NOMO-1 (cell line): ENCODE results near the gene CYB561.

Experiments used
- DNase-seq, 2 experiments: peaks; one replicate each; lab custom pipeline; 2025; ENCODE audit not compliant: unreplicated experiment in 2 of 2; lab: John Stamatoyannopoulos, UW

The CYB561 gene

GRCh38 chr17:63436523-63437110, 9.5 kb downstream of the CYB561 start:
- DNase-seq: no peak

DNA sequence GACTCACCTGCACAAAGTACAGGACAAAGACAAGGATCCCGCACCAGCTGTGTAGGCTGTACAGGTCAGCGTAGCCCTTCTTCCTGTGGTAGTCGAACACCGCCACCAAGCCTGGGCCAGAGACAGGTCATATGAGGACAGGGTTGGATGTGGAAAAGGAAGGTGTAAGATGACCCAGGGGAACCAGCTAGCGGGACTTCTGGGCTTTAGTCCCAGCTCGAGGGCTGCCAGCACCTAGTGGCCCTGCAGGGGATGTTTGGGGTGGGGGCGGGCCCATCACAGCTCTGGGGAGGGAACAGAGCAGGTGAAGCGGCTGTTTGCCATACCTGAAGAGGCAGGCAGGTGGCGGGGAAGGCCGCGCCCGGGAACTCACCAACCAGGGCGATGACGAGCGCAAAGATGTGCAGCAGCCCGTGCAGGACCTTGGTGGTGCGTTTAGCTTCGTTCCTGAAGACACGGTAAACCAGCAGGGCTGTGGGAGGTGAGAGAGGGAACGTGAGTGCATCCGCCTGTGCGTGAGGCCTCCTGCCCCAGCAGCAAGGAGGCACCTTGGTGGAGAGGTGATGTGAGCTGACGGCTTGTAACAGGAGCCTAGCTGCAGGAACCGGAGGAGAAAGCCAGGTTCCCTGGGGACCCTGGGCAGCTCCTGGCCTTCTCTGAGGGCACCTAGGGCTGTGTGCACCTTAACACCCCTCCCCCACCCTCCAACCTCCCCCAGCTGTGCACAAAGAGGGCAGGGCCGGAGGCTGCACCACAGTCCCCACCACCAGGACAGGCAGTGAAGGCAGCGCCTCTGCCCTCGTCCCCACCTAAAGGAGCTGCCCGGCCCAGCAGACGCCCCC, 10.2 kb downstream of the CYB561 start:
- no peak for DNase-seq

GRCh38 chr17:63434951-63435571, 11.0 kb downstream of the CYB561 start:
- DNase-seq: no peak

DNA sequence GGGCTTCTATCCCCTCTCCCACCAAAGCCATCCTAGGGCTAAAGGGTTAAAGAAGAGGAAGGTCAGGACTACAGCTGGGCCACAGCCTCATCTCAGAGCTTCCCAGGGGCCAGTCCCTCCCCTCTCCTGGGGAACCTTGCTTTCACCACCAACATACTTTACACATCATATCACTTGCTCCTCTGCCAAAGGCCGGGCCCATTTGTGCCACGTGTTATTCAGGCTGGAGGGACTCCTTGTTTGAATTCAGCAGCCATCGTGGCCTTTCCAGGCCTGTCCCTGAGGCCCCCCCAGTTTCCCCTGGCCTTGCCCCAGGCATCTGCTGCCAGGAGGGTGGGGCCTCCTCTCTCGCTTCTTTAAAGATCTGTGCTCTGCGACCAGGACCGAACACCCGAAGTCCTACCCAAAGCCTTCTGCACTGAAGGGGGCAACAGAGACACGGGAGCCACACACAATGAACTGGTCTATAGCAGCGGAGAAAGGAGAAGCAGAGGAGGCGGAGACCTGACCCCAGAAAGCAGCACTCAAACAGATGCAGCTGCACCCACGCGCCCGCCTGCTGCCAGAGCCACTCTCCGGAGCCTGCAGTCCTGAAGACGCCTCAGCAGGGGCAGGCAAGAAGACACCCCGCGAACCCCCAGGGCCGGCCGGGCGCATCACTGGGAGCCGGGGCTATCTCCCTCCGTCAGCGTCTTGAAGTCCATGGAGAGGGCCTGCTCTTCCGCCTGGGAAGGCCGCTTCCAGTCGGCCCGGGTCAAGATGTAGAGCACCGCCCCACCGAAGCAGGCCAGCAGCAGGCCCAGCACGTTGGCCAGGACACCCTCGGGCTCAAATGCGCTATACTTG, 12.1 kb downstream of the CYB561 start:
- no peak for DNase-seq

- no peak for DNase-seq
Observed at GRCh38 chr17:63431939-63432804, 13.9 kb downstream of the CYB561 start.

- no peak for DNase-seq
Observed at GRCh38 chr17:63431618-63431938, 14.5 kb downstream of the CYB561 start.

- no peak for DNase-seq
Observed at GRCh38 chr17:63430223-63430622, 15.9 kb downstream of the CYB561 start.

DNA sequence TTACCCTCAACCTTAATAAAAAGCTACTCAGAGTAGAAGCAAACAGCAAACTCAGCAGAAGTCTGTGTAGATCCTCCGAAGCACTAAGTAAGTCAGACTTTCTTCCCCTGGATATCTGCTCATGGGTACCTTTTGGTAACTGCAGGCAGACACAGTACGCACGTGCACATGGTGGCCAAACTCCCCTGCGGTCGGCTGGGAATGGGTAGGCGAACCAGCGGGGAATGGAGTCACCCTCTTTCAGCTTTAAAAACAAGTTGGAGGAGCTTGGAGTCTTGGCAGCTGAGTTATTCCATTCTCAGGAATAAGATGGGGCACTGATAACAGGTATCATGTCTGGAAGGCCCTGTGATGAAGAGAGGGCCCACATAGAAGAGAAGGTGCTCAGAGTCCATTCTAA, 16.3 kb downstream of the CYB561 start:
- no peak for DNase-seq

- no peak for DNase-seq
Observed at GRCh38 chr17:63426917-63427308, 19.2 kb downstream of the CYB561 start.

- DNase-seq: no peak
Observed at GRCh38 chr17:63426041-63426916, 19.8 kb downstream of the CYB561 start.

GRCh38 chr17:63425483-63425882, 20.6 kb downstream of the CYB561 start:
- DNase-seq: peak; percentile 5 to 49

- no peak for DNase-seq
Observed at GRCh38 chr17:63423963-63424362, 22.1 kb downstream of the CYB561 start.

DNA sequence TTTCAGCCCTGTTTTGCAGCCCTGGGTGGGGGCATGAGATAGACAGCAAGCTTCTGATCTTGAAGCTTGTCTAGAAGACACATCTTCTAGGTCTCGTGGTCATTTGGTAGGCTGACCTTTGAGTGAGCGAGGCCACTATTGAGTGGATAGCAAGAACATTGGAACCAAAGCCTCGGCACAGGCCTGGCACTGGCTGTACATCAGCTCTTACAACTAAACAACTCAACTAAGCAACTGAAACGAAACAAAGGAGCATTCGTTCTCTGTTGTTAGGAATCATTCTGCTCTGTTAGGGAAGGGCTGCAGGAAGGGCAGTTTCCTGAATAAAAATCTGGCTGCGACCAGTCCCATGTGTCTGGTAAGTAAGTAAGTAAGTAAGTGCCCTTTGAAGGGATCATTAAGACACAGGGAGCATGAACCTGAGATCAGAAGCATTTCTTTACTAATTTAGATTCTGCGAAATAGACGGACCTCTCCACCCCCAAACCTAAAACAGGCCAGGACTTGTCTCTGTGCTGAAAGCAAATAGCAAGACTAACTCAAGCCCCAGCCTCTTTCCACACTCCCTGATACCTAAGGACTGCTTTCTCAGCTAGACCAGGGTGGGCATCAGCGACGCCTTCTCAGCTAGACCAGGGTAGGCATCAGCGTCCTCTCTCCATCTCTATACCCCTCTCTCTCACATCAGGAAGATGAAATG, 22.7 kb downstream of the CYB561 start:
- no peak for DNase-seq

GRCh38 chr17:63421681-63422645, 24.1 kb downstream of the CYB561 start:
- DNase-seq: no peak

DNA sequence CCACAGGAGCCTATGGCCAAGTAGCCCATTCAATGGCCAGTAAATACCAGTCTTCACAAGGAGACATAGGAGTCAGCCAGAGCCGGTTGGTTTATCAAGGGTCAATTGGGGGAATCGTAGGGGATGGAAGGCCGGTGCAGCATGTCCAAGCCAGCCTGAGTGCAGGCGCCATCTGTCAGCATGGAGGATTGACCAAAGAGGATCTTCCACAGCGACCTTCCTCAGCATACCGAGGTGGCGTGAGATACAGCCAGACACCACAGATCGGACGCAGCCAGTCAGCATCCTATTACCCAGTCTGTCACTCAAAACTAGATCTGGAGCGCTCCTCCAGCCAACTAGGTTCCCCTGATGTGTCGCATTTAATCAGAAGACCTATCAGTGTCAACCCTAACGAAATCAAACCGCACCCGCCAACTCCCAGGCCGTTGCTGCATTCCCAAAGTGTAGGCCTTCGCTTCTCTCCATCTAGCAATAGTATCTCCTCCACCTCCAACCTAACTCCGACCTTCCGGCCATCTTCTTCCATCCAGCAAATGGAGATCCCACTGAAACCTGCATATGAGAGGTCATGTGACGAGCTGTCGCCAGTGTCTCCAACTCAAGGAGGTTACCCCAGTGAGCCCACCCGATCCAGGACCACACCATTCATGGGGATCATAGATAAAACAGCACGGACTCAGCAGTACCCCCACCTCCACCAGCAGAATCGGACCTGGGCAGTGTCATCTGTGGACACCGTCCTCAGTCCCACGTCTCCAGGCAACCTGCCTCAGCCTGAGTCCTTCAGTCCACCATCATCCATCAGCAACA, 25.0 kb downstream of the CYB561 start:
- no peak for DNase-seq

GRCh38 chr17:63419949-63420867, 25.9 kb downstream of the CYB561 start:
- no peak for DNase-seq
